Caki2 (cell line): ENCODE data around the gene CSH1. TPM values are rescaled to one million over a fixed set of nuclear protein-coding genes. Genes with fewer than 3 reads are reported as not detected.
"Not testable (repeated sequence)": the region's sequence is repeated elsewhere in the genome, so short reads cannot be mapped to it uniquely, and the experiment has no call there.

Source experiments
- DNase-seq: peaks from one replicate; pipeline ENCODE4 v3.0.0-alpha.2; 2015; ENCODE audit warnings: low read depth
- in situ Hi-C: cut with HindIII; loops from 2 replicates; pipeline ENCODE4 v1.10.0; 2016; ENCODE audit warnings: low sequenced_read_pairs, low pct_unique_long_range_greater_than_20kb, mixed read lengths
- total RNA-seq: library from RNA; depleted of rRNA; stranded (reverse); fragments of >200 nt; shearing (Covaris generic); gene quantifications from 2 replicates; pipeline ENCODE4 v1.2.3, GENCODE V29; 2014; ENCODE audit warnings: low replicate concordance

The CSH1 gene
- total RNA-seq, 1 experiment from 2014 or later = not detected

- no peak for DNase-seq
- in situ Hi-C loops = no loop called here
Observed at GRCh38 chr17:63929860-63930766, 33.7 kb upstream of the CSH1 start.

GRCh38 chr17:63928966-63929695, 32.8 kb upstream of the CSH1 start:
- in situ Hi-C loops = no loop called here

GRCh38 chr17:63928172-63928666, 31.8 kb upstream of the CSH1 start:
- in situ Hi-C loops = no loop called here
- no peak for DNase-seq

More at GRCh38 chr17:63928966-63929695, 32.8 kb upstream of the CSH1 start:
- no peak for DNase-seq

- DNase-seq = no peak
- in situ Hi-C loops = no loop called here
Observed at GRCh38 chr17:63927464-63928171, 31.2 kb upstream of the CSH1 start.

- in situ Hi-C loops = no loop called here
- no peak for DNase-seq
Observed at GRCh38 chr17:63926164-63926563, 29.8 kb upstream of the CSH1 start.

GRCh38 chr17:63925615-63926014, 29.2 kb upstream of the CSH1 start:
- in situ Hi-C loops = no loop called here
- no peak for DNase-seq

GRCh38 chr17:63922402-63922801, 26.0 kb upstream of the CSH1 start:
- in situ Hi-C loops, DNase-seq: not testable (repeated sequence)

- in situ Hi-C loops, DNase-seq: not testable (repeated sequence)
Observed at GRCh38 chr17:63920779-63921178, 24.4 kb upstream of the CSH1 start.

GRCh38 chr17:63920050-63920449, 23.7 kb upstream of the CSH1 start:
- in situ Hi-C loops, DNase-seq: not testable (repeated sequence)

- in situ Hi-C loops = no loop called here
- peak; percentile 44 for DNase-seq
Observed at GRCh38 chr17:63919311-63919723, 22.9 kb upstream of the CSH1 start.

GRCh38 chr17:63918789-63919305, 22.5 kb upstream of the CSH1 start, which contains the start of gene GH1:
Gene GH1 (minus strand): TSS chr17:63918839. CDS start chr17:63918776, 63 bp downstream.
- in situ Hi-C loops, DNase-seq: not testable (repeated sequence)

- no peak for DNase-seq
- in situ Hi-C loops = no loop called here
Observed at GRCh38 chr17:63918305-63918704, 21.9 kb upstream of the CSH1 start.

GRCh38 chr17:63917646-63918045, 21.3 kb upstream of the CSH1 start:
- no peak for DNase-seq
- in situ Hi-C loops = no loop called here

GRCh38 chr17:63917206-63917605, 20.8 kb upstream of the CSH1 start:
- DNase-seq, in situ Hi-C loops: not testable (repeated sequence)

GRCh38 chr17:63916566-63917185, 20.3 kb upstream of the CSH1 start:
- in situ Hi-C loops = no loop called here
- DNase-seq = no peak

- in situ Hi-C loops, DNase-seq: not testable (repeated sequence)
Observed at GRCh38 chr17:63915753-63916152, 19.4 kb upstream of the CSH1 start.

GRCh38 chr17:63914471-63914870, 18.1 kb upstream of the CSH1 start:
- DNase-seq = no peak
- in situ Hi-C loops = no loop called here

- peak; percentile 16 for DNase-seq
- in situ Hi-C loops = no loop called here
Observed at GRCh38 chr17:63911657-63912100, 15.3 kb upstream of the CSH1 start.
